Ishikawa (cell line): ENCODE data around the gene EXOC3L4.

ENCODE experiments used
- EP300 ChIP-seq: IDR thresholded peaks from 2 replicates; pipeline ENCODE4 v1.6.1; 2012; ENCODE audit warnings: borderline replicate concordance
- FOXM1 ChIP-seq: IDR thresholded peaks from 2 replicates; pipeline ENCODE4 v1.6.1; 2012; ENCODE audit warnings: low read depth, borderline replicate concordance
- YY1 ChIP-seq: IDR thresholded peaks from 2 replicates; pipeline ENCODE4 v1.6.1; 2012; ENCODE audit warnings: low read depth

DNA sequence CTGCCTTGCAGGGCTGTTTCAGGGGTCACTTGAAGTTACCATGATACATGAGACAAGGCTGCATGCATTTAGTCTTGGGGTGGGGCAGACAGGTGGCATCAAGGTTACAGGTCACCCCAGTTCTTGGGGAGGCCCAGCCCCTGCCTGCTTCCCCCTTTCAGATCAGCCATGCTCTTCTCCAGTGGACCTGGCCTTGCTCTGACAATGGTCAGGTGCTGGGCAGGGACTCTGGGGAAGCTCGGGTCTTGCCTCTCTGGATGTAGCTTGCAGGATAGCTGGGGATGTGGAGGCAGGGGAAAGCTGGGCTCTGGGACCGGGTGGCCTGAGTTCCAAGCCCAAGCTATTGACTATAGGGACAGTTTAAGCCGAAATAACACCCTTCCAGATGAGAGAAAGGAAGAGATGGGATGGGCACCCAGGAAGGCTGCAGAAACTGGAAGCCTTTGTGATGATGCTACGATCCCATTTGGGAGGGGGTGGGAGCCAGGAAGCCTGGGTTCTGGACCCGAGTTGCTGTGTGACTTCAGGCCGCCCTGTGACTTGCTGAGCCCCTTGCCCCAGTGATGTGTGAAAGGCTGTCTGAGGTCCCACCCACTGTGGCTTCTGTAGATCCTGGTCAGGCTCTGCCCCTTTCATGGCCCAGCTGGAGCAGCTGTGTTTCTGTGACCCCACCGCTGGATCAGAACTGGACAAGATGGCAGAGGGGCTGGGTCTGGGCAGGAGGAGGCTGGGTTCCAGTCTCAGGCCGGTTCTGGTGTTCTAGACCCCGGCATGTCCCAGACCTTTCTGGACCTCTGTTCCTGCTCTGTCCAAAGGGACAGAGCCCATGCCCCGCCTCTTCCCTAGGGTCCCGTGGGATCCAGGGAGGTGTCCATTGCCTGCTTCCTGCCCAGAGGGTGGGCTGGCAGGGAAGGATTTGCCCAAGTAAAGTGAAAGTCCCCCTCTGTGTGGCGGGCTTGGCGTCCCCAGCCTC, 30.9 kb downstream of the EXOC3L4 start:
- TF ChIP-seq FOXM1, result no peak
- no peak for TF ChIP-seq YY1
- TF ChIP-seq EP300, result no peak
